ENCODE data around the gene ICAM3. TPM values are rescaled to one million over a fixed set of nuclear protein-coding genes. Genes with fewer than 3 reads are reported as not detected.

The ICAM3 gene
- polyA plus RNA-seq, 1 of the 3 experiments (the other 2 are of a cell fraction): 15.6 TPM

- no peak for DNase-seq
- 65% methylated on average over 11 of the region's 14 CpGs for WGBS (ENCODE audit: low lambda C conversion rate)
- Histone ChIP-seq H3K36me3 (replicated peaks in 1 of 2; ENCODE audit: control insufficient read depth in 1 of 2, insufficient read depth in 2 of 2, low read length in 1 of 2) (no peaks in the 10 kb centered on the region), H4K20me1 (ENCODE audit: insufficient read depth) (no peaks in the 10 kb centered on the region), H3K4me3 (ENCODE audit: low read depth in 2 of 2, low read length in 1 of 2) (no peak overlapping the region), H3K4me1 (ENCODE audit: control insufficient read depth in 1 of 2, insufficient read depth in 2 of 2, low read depth in 1 of 2, low read length in 1 of 2) (no peaks in the 10 kb centered on the region; a peak in 1 of 4 replicates), H3K27me3 (ENCODE audit: insufficient read depth) (no peaks in the 10 kb centered on the region), H3K27ac (ENCODE audit: low read depth in 2 of 2, low read length in 1 of 2) (no peak overlapping the region), H3K4me2 (no peak overlapping the region), H3K9ac (no peak overlapping the region), H2AFZ (ENCODE audit: low read depth) (no peak overlapping the region), H3K79me2 (ENCODE audit: insufficient read depth) (no peaks in the 10 kb centered on the region), H3F3A (replicated peaks; ENCODE audit: insufficient read depth) (peaks cover 4% of the 10 kb centered on the region), H3K9me3 (no peaks in the 10 kb centered on the region), H3K9me2 (no peaks in the 10 kb centered on the region)
- CTCF ChIA-PET: interaction anchor here (0.6 to 1.5 kb wide), 5 partner anchors 10 to 315 kb away, joined by 3 read pairs; partner anchors contain the start of gene ICAM5
- POLR2A ChIA-PET: no interaction called here
- TF ChIP-seq RXRA (IDR thresholded peaks at IDR 0.05; ENCODE audit: borderline replicate concordance, low read depth): no peak
Observed at GRCh38 chr19:10299545-10300458, 39.6 kb downstream of the ICAM3 start.

- Histone ChIP-seq H3K4me3 (ENCODE audit: low read depth in 2 of 2, low read length in 1 of 2) (no peak overlapping the region), H4K20me1 (ENCODE audit: insufficient read depth) (no peaks in the 10 kb centered on the region), H3K27me3 (ENCODE audit: insufficient read depth) (no peaks in the 10 kb centered on the region), H3K27ac (ENCODE audit: low read depth in 2 of 2, low read length in 1 of 2) (no peak overlapping the region), H3K9me3 (no peaks in the 10 kb centered on the region), H3K4me2 (peak overlapping the region; percentile 19; the same call in 1 of the 2 replicates), H3K79me2 (ENCODE audit: insufficient read depth) (no peaks in the 10 kb centered on the region), H3F3A (replicated peaks; ENCODE audit: insufficient read depth) (no peaks in the 10 kb centered on the region), H2AFZ (ENCODE audit: low read depth) (no peak overlapping the region), H3K4me1 (ENCODE audit: control insufficient read depth in 1 of 2, insufficient read depth in 2 of 2, low read depth in 1 of 2, low read length in 1 of 2) (peaks cover 0 to 21% of the 10 kb centered on the region in 2 experiments; a peak in 1 of 4 replicates), H3K36me3 (replicated peaks in 1 of 2; ENCODE audit: control insufficient read depth in 1 of 2, insufficient read depth in 2 of 2, low read length in 1 of 2) (no peaks in the 10 kb centered on the region), H3K9ac (no peak overlapping the region), H3K9me2 (no peaks in the 10 kb centered on the region)
- 68% methylated on average over 43 of the region's 58 CpGs for WGBS (ENCODE audit: low lambda C conversion rate)
- POLR2A ChIA-PET: no interaction called here
- CTCF ChIA-PET: interaction anchor here (1.3 kb wide), 1 partner anchor 37 kb away, joined by 3 read pairs; no protein-coding TSS in a partner anchor
- DNase-seq: peak; percentile 58
- TF ChIP-seq TEAD4 (IDR thresholded peaks at IDR 0.05; ENCODE audit: borderline replicate concordance, insufficient read depth) (no peak), USF1 (IDR thresholded peaks at IDR 0.05; ENCODE audit: borderline replicate concordance, low read depth) (no peak), RXRA (IDR thresholded peaks at IDR 0.05; ENCODE audit: borderline replicate concordance, low read depth) (no peak), RCOR1 (IDR thresholded peaks at IDR 0.05; ENCODE audit: low read length) (no peak)
Observed at GRCh38 chr19:10295847-10296591, 43.4 kb downstream of the ICAM3 start.

- no peaks in the 10 kb centered on the region for H3K9me2 ChIP-seq
- CTCF ChIA-PET: interaction anchor here (1.3 kb wide), 1 partner anchor 36 kb away, joined by 3 read pairs; no protein-coding TSS in a partner anchor
- H3K4me2 ChIP-seq: peak overlapping the region; percentile 19; the same call in 1 of the 2 replicates
- peak; percentile 52 for DNase-seq
- POLR2A ChIA-PET: no interaction called here
- no peaks in the 10 kb centered on the region for H3F3A ChIP-seq (replicated peaks; ENCODE audit: insufficient read depth)
- H3K79me2 ChIP-seq (ENCODE audit: insufficient read depth): no peaks in the 10 kb centered on the region
- no peak overlapping the region for H3K27ac ChIP-seq (ENCODE audit: low read depth in 2 of 2, low read length in 1 of 2)
- no peak overlapping the region for H3K9ac ChIP-seq
- H3K9me3 ChIP-seq: no peaks in the 10 kb centered on the region
- no peak overlapping the region for H2AFZ ChIP-seq (ENCODE audit: low read depth)
- H3K27me3 ChIP-seq (ENCODE audit: insufficient read depth): no peaks in the 10 kb centered on the region
- H3K36me3 ChIP-seq (replicated peaks in 1 of 2; ENCODE audit: control insufficient read depth in 1 of 2, insufficient read depth in 2 of 2, low read length in 1 of 2): no peaks in the 10 kb centered on the region
- no peaks in the 10 kb centered on the region for H4K20me1 ChIP-seq (ENCODE audit: insufficient read depth)
- no peak overlapping the region for H3K4me3 ChIP-seq (ENCODE audit: low read depth in 2 of 2, low read length in 1 of 2)
- WGBS (ENCODE audit: low lambda C conversion rate): 52% methylated on average over 16 of the region's 48 CpGs
- peaks cover 0 to 26% of the 10 kb centered on the region in 2 experiments; a peak in 1 of 4 replicates for H3K4me1 ChIP-seq (ENCODE audit: control insufficient read depth in 1 of 2, insufficient read depth in 2 of 2, low read depth in 1 of 2, low read length in 1 of 2)
- no peak for TF ChIP-seq FOSL2 (IDR thresholded peaks at IDR 0.05; ENCODE audit: borderline replicate concordance, low read depth)
- TF ChIP-seq RAD21 (IDR thresholded peaks at IDR 0.05; ENCODE audit: low read length): no peak
- no peak for TF ChIP-seq SIN3A (IDR thresholded peaks at IDR 0.05; ENCODE audit: borderline replicate concordance, low read depth, low read length)
- TF ChIP-seq RXRA (IDR thresholded peaks at IDR 0.05; ENCODE audit: borderline replicate concordance, low read depth): no peak
- no peak for TF ChIP-seq TAF1 (IDR thresholded peaks at IDR 0.05; ENCODE audit: borderline replicate concordance, low read depth, low read length)
- TF ChIP-seq EZH2phosphoT487 (IDR thresholded peaks at IDR 0.05; ENCODE audit: borderline replicate concordance, low read depth): no peak
- no peak for TF ChIP-seq JUND (IDR thresholded peaks at IDR 0.05)
- no peak for TF ChIP-seq MAX (IDR thresholded peaks at IDR 0.05; ENCODE audit: low read depth)
- no peak for TF ChIP-seq GATA2 (CRISPR knock-in tag; IDR thresholded peaks at IDR 0.05)
- no peak for TF ChIP-seq USF2 (IDR thresholded peaks at IDR 0.05; ENCODE audit: borderline replicate concordance, low read depth, low read length)
- TF ChIP-seq RFX5 (IDR thresholded peaks at IDR 0.05; ENCODE audit: low read length): no peak
- no peak for TF ChIP-seq NFIC (IDR thresholded peaks at IDR 0.05; ENCODE audit: borderline replicate concordance)
Observed at GRCh38 chr19:10295305-10295846, 44.0 kb downstream of the ICAM3 start.
